Muscle layer of duodenum (tissue), 2 donors: ENCODE measurements around the gene PVALB.

Experiments
- H3K27ac ChIP-seq: one replicate; pipeline ENCODE4 v1.7.0; 2013; ENCODE audit warnings: mild to moderate bottlenecking, low read length
- H3K27me3 ChIP-seq: one replicate; pipeline ENCODE4 v1.7.0; 2013; ENCODE audit warnings: low read depth, mild to moderate bottlenecking, control low read depth, low read length
- H3K36me3 ChIP-seq, 2 donors: one replicate each; pipeline ENCODE4 v1.7.0; 2013; ENCODE audit warnings: low read length in 2 of 2, control low read depth in 1 of 2, mild to moderate bottlenecking in 1 of 2; ENCODE audit not compliant: insufficient read depth in 2 of 2, control insufficient read depth in 1 of 2
- H3K4me1 ChIP-seq, 2 donors: one replicate each; pipeline ENCODE4 v1.7.0; 2013; ENCODE audit warnings: low read length in 2 of 2, mild to moderate bottlenecking in 2 of 2, control low read depth in 1 of 2, moderate library complexity in 1 of 2; ENCODE audit not compliant: insufficient read depth in 2 of 2, control insufficient read depth in 1 of 2
- H3K4me3 ChIP-seq, 2 donors: one replicate each; pipeline ENCODE4 v1.7.0; 2013; ENCODE audit warnings: low read length in 2 of 2, low read depth in 1 of 2, mild to moderate bottlenecking in 1 of 2
- H3K9me3 ChIP-seq, 2 donors: one replicate each; pipeline ENCODE4 v1.7.0; 2013; ENCODE audit warnings: low read length in 2 of 2, control low read depth in 1 of 2, mild to moderate bottlenecking in 1 of 2; ENCODE audit not compliant: control insufficient read depth in 1 of 2
- donor health status: healthy.

The PVALB gene

GRCh38 chr22:36807627-36808026, 9.2 kb downstream of the PVALB start:
- Histone ChIP-seq H3K4me3 (no peak overlapping the region), H3K4me1 (no peaks in the 10 kb centered on the region), H3K36me3 (no peaks in the 10 kb centered on the region), H3K9me3 (no peaks in the 10 kb centered on the region), H3K27ac (no peak overlapping the region), H3K27me3 (no peaks in the 10 kb centered on the region)

DNA sequence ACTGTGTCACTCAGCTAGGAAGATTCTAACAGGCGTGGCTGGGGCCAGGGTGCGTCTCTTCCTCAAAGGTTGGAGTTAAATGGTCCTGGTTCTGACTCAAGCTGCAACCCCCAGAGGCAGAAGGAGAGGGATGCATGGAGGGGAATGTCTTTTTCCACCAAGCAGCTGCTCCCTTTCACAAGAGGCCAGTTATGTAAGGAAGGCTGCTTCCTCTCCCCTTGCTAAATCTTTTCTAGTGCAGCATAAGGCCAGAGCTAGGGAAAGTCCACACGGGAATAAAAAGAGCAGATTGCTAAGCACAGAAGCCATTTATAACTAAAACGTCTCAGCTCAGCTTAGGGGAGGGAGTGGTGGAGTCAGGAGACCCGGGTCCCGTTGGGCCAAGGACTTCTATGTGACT, 10.0 kb downstream of the PVALB start:
- H3K9me3 ChIP-seq: no peaks in the 10 kb centered on the region
- H3K27me3 ChIP-seq: no peaks in the 10 kb centered on the region
- H3K27ac ChIP-seq: no peak overlapping the region
- H3K4me3 ChIP-seq: no peak overlapping the region
- H3K36me3 ChIP-seq: no peaks in the 10 kb centered on the region
- H3K4me1 ChIP-seq: no peaks in the 10 kb centered on the region

DNA sequence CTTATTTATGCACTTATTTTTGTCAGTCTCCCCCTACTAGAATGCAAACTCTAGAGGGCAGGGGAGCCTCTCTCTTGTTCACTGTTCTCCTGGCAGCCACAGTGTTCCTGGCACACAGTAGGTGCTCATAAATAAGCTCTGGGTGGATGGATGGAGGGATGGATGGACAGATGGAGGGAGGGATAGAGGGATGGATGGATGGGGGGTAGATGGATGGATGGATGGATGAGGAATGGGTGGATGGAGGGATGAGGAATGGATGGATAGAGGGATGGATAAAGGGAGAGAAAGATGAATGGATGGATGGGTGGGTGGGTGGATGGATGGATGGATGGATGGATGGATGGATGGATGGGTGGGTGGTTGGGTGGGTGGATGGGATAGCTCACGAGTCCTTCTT, 13.5 kb downstream of the PVALB start:
- H3K4me1 ChIP-seq: no peaks in the 10 kb centered on the region
- no peaks in the 10 kb centered on the region for H3K9me3 ChIP-seq
- no peak overlapping the region for H3K27ac ChIP-seq
- no peaks in the 10 kb centered on the region for H3K27me3 ChIP-seq
- H3K36me3 ChIP-seq: no peaks in the 10 kb centered on the region
- no peak overlapping the region for H3K4me3 ChIP-seq

GRCh38 chr22:36798674-36799066, 18.2 kb downstream of the PVALB start:
- Histone ChIP-seq H3K27me3 (no peaks in the 10 kb centered on the region), H3K9me3 (no peaks in the 10 kb centered on the region), H3K4me3 (no peak overlapping the region), H3K4me1 (no peaks in the 10 kb centered on the region), H3K27ac (no peak overlapping the region), H3K36me3 (no peaks in the 10 kb centered on the region)

DNA sequence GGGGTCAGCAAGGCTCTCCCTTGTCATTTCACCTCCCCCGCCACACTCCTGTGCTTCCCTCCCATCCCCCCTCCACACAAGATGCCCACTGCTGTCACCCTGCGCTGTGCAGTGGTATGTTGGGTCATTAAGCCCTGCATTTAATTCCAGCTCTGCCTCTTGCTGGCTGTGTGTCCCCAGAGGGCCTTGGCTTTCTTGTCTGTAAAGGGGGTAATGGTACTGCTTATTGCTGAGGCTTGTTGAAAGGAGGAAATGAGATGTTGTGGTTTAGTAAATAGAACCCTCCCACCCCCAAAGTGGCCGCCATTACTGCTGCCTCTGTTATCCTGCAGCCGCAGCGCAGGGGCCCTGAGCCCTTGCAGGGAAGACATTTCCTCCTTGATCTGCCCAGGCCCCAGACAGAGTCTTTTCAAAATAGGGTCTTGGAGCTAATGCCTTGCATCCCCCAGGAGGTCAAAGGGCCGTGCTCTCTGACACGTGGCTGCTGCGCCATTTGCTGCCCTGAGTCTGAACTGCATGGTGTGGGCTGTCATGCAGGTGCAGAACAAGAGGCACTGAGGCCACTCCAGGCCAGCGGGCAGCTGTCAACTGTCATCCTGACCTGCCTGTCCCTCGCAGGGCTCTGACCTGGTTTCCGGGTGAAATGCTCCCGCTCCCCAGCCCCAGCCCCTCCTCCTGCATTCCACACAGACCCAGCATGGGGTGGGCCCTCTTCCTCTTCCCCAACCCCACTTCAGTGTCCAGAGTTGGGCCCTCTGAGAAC, 18.7 kb downstream of the PVALB start:
- no peak overlapping the region for H3K4me3 ChIP-seq
- no peaks in the 10 kb centered on the region for H3K36me3 ChIP-seq
- no peaks in the 10 kb centered on the region for H3K27me3 ChIP-seq
- H3K27ac ChIP-seq: no peak overlapping the region
- no peaks in the 10 kb centered on the region for H3K9me3 ChIP-seq
- H3K4me1 ChIP-seq: no peaks in the 10 kb centered on the region

DNA sequence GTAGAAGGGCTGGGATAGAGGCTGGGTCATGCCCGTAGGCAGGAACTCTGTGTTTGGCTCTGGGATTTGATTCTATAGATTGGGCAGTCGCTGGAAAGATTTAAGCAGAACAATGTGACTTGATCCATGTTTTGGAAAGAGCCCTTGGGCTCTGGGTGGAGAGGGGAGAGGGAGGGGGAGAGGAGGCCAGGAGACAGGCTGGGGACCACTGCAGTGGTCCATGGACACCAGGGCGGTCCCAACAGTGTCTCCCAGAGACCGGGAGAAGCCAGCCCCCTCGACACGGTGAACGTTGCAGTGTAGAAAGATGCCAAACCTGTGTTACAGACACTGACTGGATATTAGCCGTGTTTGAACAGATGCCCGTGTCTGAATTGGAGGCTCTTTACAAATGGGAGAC, 19.5 kb downstream of the PVALB start:
- no peak overlapping the region for H3K4me3 ChIP-seq
- no peaks in the 10 kb centered on the region for H3K4me1 ChIP-seq
- H3K27me3 ChIP-seq: no peaks in the 10 kb centered on the region
- H3K27ac ChIP-seq: no peak overlapping the region
- H3K36me3 ChIP-seq: no peaks in the 10 kb centered on the region
- no peaks in the 10 kb centered on the region for H3K9me3 ChIP-seq

DNA sequence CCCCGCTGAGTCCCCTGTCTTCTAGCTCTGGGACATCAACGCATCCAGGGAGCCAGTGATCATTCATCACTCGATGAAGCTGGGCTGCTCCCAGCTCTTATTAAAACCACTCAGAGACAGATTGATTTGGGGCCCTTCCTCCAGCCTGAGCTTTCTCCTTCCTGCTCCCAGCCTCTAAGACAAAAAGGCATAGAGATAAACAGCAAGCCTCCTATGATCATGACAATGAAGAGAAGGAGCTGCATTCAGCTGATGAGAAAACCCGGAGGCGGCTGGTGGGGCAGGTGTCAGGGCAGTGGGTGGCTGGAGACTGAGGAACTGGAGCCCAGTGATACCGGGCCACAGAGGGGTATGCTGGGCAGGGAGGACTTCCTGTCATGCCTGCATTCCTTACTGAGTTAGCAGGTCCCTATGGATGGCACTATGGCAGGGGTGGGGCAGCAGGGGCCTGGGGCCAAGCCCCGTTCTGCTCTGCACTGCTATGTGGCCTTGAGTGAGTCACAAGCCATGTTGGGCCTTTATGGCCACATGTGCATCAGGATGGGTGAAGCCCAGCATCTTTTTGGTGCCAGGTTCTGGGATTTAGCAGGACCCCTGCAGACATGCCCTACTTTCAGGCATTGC, 20.2 kb downstream of the PVALB start:
- Histone ChIP-seq H3K27ac (no peak overlapping the region), H3K4me3 (no peak overlapping the region), H3K36me3 (no peaks in the 10 kb centered on the region), H3K27me3 (no peaks in the 10 kb centered on the region), H3K4me1 (no peaks in the 10 kb centered on the region), H3K9me3 (no peaks in the 10 kb centered on the region)

- H3K4me3 ChIP-seq: no peak overlapping the region
- no peak overlapping the region for H3K27ac ChIP-seq
- H3K9me3 ChIP-seq: no peaks in the 10 kb centered on the region
- H3K4me1 ChIP-seq: no peaks in the 10 kb centered on the region
- H3K36me3 ChIP-seq: no peaks in the 10 kb centered on the region
- H3K27me3 ChIP-seq: no peaks in the 10 kb centered on the region
Observed at GRCh38 chr22:36795633-36796032, 21.2 kb downstream of the PVALB start.

DNA sequence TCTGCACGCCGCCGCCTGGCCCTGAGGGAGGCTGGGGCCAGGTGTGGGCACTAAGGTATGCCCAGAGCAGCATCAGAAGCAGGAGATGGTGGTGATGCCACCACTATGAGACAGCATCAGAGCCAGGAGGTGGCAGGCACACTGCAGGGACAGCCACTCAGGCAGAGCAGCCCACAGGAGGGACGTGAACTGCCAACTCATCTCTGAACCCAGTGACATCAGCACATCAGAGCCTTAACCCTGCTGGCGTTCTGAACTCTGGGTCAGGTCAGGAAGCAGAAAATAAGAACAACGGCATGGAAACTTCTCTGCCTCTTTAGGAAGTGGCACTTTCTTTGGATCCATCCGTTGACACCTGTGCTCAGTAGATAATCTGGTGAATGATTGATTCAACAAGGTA, 26.2 kb downstream of the PVALB start:
- Histone ChIP-seq H3K9me3 (no peaks in the 10 kb centered on the region), H3K36me3 (no peaks in the 10 kb centered on the region), H3K4me1 (no peaks in the 10 kb centered on the region), H3K4me3 (no peak overlapping the region), H3K27ac (no peak overlapping the region), H3K27me3 (no peaks in the 10 kb centered on the region)

GRCh38 chr22:36787204-36787988, 29.4 kb downstream of the PVALB start:
- no peak overlapping the region for H3K27ac ChIP-seq
- H3K27me3 ChIP-seq: no peaks in the 10 kb centered on the region
- peaks cover 0 to 3% of the 10 kb centered on the region in 2 donors for H3K4me1 ChIP-seq
- H3K9me3 ChIP-seq: no peaks in the 10 kb centered on the region
- no peaks in the 10 kb centered on the region for H3K36me3 ChIP-seq
- H3K4me3 ChIP-seq: no peak overlapping the region

DNA sequence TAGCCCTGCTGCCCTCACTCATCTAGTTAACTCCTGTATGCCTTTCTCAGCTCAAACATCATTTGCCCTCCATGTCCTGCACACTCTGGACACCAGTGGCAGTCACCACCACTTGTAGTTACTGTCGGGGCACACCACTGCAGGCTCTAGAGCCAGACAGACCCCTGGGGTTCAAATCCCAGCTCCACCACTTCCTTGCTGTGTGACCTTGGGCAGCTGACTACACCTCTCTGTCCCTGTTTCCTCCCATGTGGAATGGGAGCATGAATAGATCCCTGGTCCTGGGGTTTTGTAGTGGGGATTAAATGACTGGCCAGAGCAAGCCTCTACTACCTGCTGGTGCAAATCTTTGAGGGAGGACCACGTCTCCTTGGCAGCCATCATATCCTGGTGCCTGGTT, 33.1 kb downstream of the PVALB start:
- Histone ChIP-seq H3K4me1 (peaks cover 7 to 12% of the 10 kb centered on the region in 2 donors), H3K9me3 (no peaks in the 10 kb centered on the region), H3K27ac (no peak overlapping the region), H3K4me3 (no peak overlapping the region), H3K36me3 (no peaks in the 10 kb centered on the region), H3K27me3 (no peaks in the 10 kb centered on the region)
